Superior temporal gyrus (tissue), 1 donor: ENCODE measurements around the gene GFRA1.
A peak's percentile ranks its signal among the peaks of the same experiment; 100 is the strongest.

Experiments
- DNase-seq: peaks from one replicate; pipeline ENCODE4 v3.0.0-alpha.2; 2016; ENCODE audit errors: extremely low spot score

GFRA1 gene

GRCh38 chr10:116126239-116126638, 146.8 kb downstream of the GFRA1 start:
- DNase-seq: no peak

- DNase-seq: no peak
These were observed 147.8 kb downstream of the GFRA1 start for GRCh38 chr10:116125180-116125579.

GRCh38 chr10:116124777-116125176, 148.2 kb downstream of the GFRA1 start:
- DNase-seq: no peak

GRCh38 chr10:116122664-116123063, 150.3 kb downstream of the GFRA1 start:
- DNase-seq: no peak

- DNase-seq: no peak
These were observed 151.1 kb downstream of the GFRA1 start for GRCh38 chr10:116121640-116122525.

- no peak for DNase-seq
These were observed 152.1 kb downstream of the GFRA1 start for GRCh38 chr10:116120688-116121455.

GRCh38 chr10:116118847-116119246, 154.2 kb downstream of the GFRA1 start:
- DNase-seq: no peak

GRCh38 chr10:116115797-116116196, 157.2 kb downstream of the GFRA1 start:
- DNase-seq: no peak

GRCh38 chr10:116115036-116115641, 157.9 kb downstream of the GFRA1 start:
- no peak for DNase-seq

GRCh38 chr10:116113721-116114501, 159.1 kb downstream of the GFRA1 start:
- DNase-seq: peak; percentile 46

- no peak for DNase-seq
These were observed 160.5 kb downstream of the GFRA1 start for GRCh38 chr10:116112232-116113231.

- DNase-seq: no peak
These were observed 161.4 kb downstream of the GFRA1 start for GRCh38 chr10:116111483-116112095.

GRCh38 chr10:116110736-116111135, 162.3 kb downstream of the GFRA1 start:
- DNase-seq: no peak

- DNase-seq: no peak
These were observed 163.1 kb downstream of the GFRA1 start for GRCh38 chr10:116109881-116110280.

GRCh38 chr10:116109481-116109880, 163.5 kb downstream of the GFRA1 start:
- DNase-seq: no peak

GRCh38 chr10:116108095-116108494, 164.9 kb downstream of the GFRA1 start:
- no peak for DNase-seq

- DNase-seq: no peak
These were observed 166.4 kb downstream of the GFRA1 start for GRCh38 chr10:116106611-116107010.

GRCh38 chr10:116105264-116105663, 167.7 kb downstream of the GFRA1 start:
- DNase-seq: no peak

- DNase-seq: no peak
These were observed 168.6 kb downstream of the GFRA1 start for GRCh38 chr10:116104210-116104932.
